Neural cell (in vitro differentiated cells): ENCODE measurements around the gene MPEG1. TPM values are rescaled to one million over a fixed set of nuclear protein-coding genes. Genes with fewer than 3 reads are reported as not detected.

Source experiments
- H2AFZ ChIP-seq: fragments of 200-600, 300-800 bp; sonication (generic), shearing (Covaris generic); 2 replicates; pipeline ENCODE4 v1.6.0; 2014; ENCODE audit warnings: low read depth, mild to moderate bottlenecking, antibody characterized with exemption, low read length, moderate library complexity
- H3F3A ChIP-seq: fragments of 200-600 bp; shearing (Covaris generic); 2 replicates; pipeline ENCODE4 v1.6.1; 2016; ENCODE audit warnings: mild to moderate bottlenecking, moderate library complexity, mixed read lengths, antibody characterized with exemption, low read length; ENCODE audit not compliant: insufficient read depth, poor library complexity, severe bottlenecking
- H3K27ac ChIP-seq: fragments of 200-600, 300-800 bp; sonication (generic), shearing (Covaris generic); 2 replicates; pipeline ENCODE4 v1.5.1; 2014; ENCODE audit warnings: mild to moderate bottlenecking, low read length, moderate library complexity
- H3K27me3 ChIP-seq: fragments of 300-800, 200-600 bp; sonication (generic), shearing (Covaris generic); 2 replicates; pipeline ENCODE4 v1.6.0; 2014; ENCODE audit warnings: mild to moderate bottlenecking, low read depth, low read length, moderate library complexity; ENCODE audit not compliant: insufficient read depth
- H3K36me3 ChIP-seq: fragments of 300-800, 200-600 bp; sonication (generic), shearing (Covaris generic); 2 replicates; pipeline ENCODE4 v1.5.1; 2014; ENCODE audit warnings: mild to moderate bottlenecking, antibody characterized with exemption, low read length, moderate library complexity; ENCODE audit not compliant: insufficient read depth
- H3K4me2 ChIP-seq: fragments of 300-800, 200-600 bp; sonication (generic), shearing (Covaris generic); 2 replicates; pipeline ENCODE4 v1.6.0; 2014; ENCODE audit warnings: mild to moderate bottlenecking, low read length
- H3K4me3 ChIP-seq: fragments of 300-800, 200-600 bp; sonication (generic), shearing (Covaris generic); 2 replicates; pipeline ENCODE4 v1.5.1; 2014; ENCODE audit warnings: mild to moderate bottlenecking, low read length, moderate library complexity
- H3K79me2 ChIP-seq: fragments of 200-600 bp; shearing (Covaris generic); replicated peaks from 2 replicates; pipeline ENCODE4 v1.6.0; 2014; ENCODE audit warnings: mild to moderate bottlenecking, low read length, moderate library complexity; ENCODE audit not compliant: insufficient read depth
- H3K9ac ChIP-seq: fragments of 300-800, 200-600 bp; sonication (generic), shearing (Covaris generic); 2 replicates; pipeline ENCODE4 v1.6.1; 2016; ENCODE audit warnings: mild to moderate bottlenecking, low read length, mixed read lengths
- H3K9me2 ChIP-seq: fragments of 200-600 bp; shearing (Covaris generic); 2 replicates; pipeline ENCODE4 v1.6.1; 2016; ENCODE audit warnings: mild to moderate bottlenecking, low read length, mixed read lengths; ENCODE audit not compliant: insufficient read depth
- H3K9me3 ChIP-seq: fragments of 200-600, 300-800 bp; sonication (generic), shearing (Covaris generic); 2 replicates; pipeline ENCODE4 v1.6.1; 2016; ENCODE audit warnings: mild to moderate bottlenecking, mixed run types, low read length, moderate library complexity, mixed read lengths
- H4K20me1 ChIP-seq: fragments of 200-600 bp; shearing (Covaris generic); 2 replicates; pipeline ENCODE4 v1.6.1; 2016; ENCODE audit warnings: mild to moderate bottlenecking, mixed run types; ENCODE audit not compliant: insufficient read depth
- EP300 ChIP-seq: fragments of 450-650 bp; conservative IDR thresholded peaks from 2 replicates; pipeline ENCODE4 v1.6.1; 2014; ENCODE audit warnings: antibody characterized with exemption, mild to moderate bottlenecking, moderate library complexity; ENCODE audit not compliant: poor library complexity, severe bottlenecking
- EZH2 ChIP-seq: fragments of 200-600, 300-800 bp; shearing (Covaris generic), sonication (generic); IDR thresholded peaks from 2 replicates; pipeline ENCODE4 v1.6.1; 2014; ENCODE audit warnings: antibody characterized with exemption, low read length, borderline replicate concordance, mild to moderate bottlenecking; ENCODE audit not compliant: insufficient read depth, poor library complexity, severe bottlenecking
- MXI1 ChIP-seq: fragments of 450-650 bp; conservative IDR thresholded peaks from 2 replicates; pipeline ENCODE4 v1.6.1; 2014; ENCODE audit warnings: antibody characterized with exemption, mild to moderate bottlenecking; ENCODE audit not compliant: poor library complexity, severe bottlenecking
- POLR2AphosphoS5 ChIP-seq: IDR thresholded peaks from 2 replicates; pipeline ENCODE4 v1.6.1; 2012
- RAD21 ChIP-seq: fragments of 450-650 bp; conservative IDR thresholded peaks from 2 replicates; pipeline ENCODE4 v1.6.1; 2014; ENCODE audit warnings: antibody characterized with exemption, mild to moderate bottlenecking, moderate library complexity
- REST ChIP-seq: IDR thresholded peaks from 2 replicates; pipeline ENCODE4 v1.6.1; 2012; ENCODE audit warnings: borderline replicate concordance
- SMC3 ChIP-seq: fragments of 450-650 bp; conservative IDR thresholded peaks from 2 replicates; pipeline ENCODE4 v1.6.1; 2014; ENCODE audit warnings: antibody characterized with exemption, mild to moderate bottlenecking, moderate library complexity; ENCODE audit not compliant: poor library complexity
- TAF1 ChIP-seq: IDR thresholded peaks from 2 replicates; pipeline ENCODE4 v1.6.1; 2012; ENCODE audit warnings: low read depth
- polyA plus RNA-seq: library from polyadenylated mRNA; depleted of rRNA; stranded (reverse); fragments of >200 nt; gene quantifications from 2 replicates; pipeline ENCODE4 v1.2.3, GENCODE V29; 2014
- TF ChIP-seq, protein P1 (sequence below): fragments of 450-650 bp; IDR thresholded peaks from 2 replicates; pipeline ENCODE4 v1.5.1; 2014; ENCODE audit warnings: antibody characterized with exemption, mild to moderate bottlenecking, moderate library complexity; ENCODE audit not compliant: poor library complexity, severe bottlenecking

The MPEG1 gene
- polyA plus RNA-seq, 1 donor from 2014 or later: 0.21 TPM

DNA sequence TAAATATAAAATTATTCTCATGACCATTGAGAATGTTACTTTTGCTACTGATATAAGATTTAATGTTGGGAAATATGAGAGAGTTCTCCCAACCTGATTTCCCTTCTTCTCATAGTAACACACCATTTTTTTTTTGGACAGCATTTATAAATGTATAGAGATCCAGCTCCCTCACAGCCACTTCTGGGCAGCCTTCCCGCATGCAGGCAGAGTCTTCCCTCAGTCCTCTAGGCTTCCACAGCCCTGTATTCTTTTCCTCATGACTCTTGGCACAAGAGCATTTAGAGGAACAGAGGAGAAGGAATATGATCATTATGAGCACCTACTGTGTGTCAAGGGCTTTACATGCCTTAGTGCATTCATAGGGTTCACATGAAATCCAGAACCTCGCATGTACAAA is 31.8 kb downstream of the MPEG1 start:
- no peaks in the 10 kb centered on the region for H3F3A ChIP-seq

DNA sequence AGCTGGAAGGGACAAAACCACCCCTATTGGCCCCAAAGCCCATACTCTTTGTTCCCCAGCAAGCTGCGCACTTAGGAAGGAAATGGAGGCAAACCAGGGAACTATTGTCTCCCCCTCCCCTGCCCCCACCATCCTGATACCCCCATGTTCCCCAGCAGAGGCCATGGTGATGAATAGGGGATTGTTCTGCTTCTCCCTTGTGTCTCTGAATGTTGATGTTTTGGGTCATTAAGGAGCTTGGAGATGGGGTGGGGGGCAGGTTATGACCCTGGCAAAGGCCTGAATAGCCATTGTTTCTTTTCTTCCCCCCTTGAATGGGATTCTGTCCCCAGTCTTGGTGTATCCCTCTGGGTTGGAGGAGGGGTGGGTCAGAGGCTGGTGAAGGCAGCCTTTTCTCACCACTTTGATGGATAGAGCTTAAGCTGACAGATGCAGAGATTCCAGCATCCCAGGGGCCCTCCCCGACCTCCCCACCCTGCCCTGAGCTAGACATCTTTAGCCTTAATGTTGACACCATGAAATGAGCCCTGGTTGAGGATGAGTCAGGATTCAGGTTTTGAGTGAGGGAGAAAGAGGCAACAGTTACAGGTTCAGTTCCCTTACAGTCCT is 32.5 kb downstream of the MPEG1 start:
- H3K27ac ChIP-seq: no peak overlapping the region

More for the DNA sequence above, 31.8 kb downstream of the MPEG1 start:
- Histone ChIP-seq H3K9me2 (no peaks in the 10 kb centered on the region), H3K27ac (no peak overlapping the region), H3K79me2 (peaks cover 36% of the 10 kb centered on the region), H3K27me3 (no peaks in the 10 kb centered on the region), H3K9ac (no peak overlapping the region), H3K4me2 (no peak overlapping the region), H2AFZ (no peak overlapping the region), H4K20me1 (no peaks in the 10 kb centered on the region), H3K36me3 (peaks cover 7% of the 10 kb centered on the region), H3K4me3 (no peak overlapping the region), H3K9me3 (no peaks in the 10 kb centered on the region)
- TF ChIP-seq REST: no peak
- TF ChIP-seq POLR2AphosphoS5: no peak
- TF ChIP-seq, protein P1, sequence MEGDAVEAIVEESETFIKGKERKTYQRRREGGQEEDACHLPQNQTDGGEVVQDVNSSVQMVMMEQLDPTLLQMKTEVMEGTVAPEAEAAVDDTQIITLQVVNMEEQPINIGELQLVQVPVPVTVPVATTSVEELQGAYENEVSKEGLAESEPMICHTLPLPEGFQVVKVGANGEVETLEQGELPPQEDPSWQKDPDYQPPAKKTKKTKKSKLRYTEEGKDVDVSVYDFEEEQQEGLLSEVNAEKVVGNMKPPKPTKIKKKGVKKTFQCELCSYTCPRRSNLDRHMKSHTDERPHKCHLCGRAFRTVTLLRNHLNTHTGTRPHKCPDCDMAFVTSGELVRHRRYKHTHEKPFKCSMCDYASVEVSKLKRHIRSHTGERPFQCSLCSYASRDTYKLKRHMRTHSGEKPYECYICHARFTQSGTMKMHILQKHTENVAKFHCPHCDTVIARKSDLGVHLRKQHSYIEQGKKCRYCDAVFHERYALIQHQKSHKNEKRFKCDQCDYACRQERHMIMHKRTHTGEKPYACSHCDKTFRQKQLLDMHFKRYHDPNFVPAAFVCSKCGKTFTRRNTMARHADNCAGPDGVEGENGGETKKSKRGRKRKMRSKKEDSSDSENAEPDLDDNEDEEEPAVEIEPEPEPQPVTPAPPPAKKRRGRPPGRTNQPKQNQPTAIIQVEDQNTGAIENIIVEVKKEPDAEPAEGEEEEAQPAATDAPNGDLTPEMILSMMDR: no peak
- TF ChIP-seq SMC3: no peak
- TF ChIP-seq TAF1: no peak
- TF ChIP-seq MXI1: no peak

More for the DNA sequence above, 32.5 kb downstream of the MPEG1 start:
- H3K4me3 ChIP-seq: no peak overlapping the region
- no peaks in the 10 kb centered on the region for H4K20me1 ChIP-seq
- H2AFZ ChIP-seq: no peak overlapping the region
- H3F3A ChIP-seq: peaks cover 4% of the 10 kb centered on the region
- H3K27me3 ChIP-seq: no peaks in the 10 kb centered on the region
- H3K9ac ChIP-seq: no peak overlapping the region
- H3K9me3 ChIP-seq: no peaks in the 10 kb centered on the region
- H3K36me3 ChIP-seq: peaks cover 7% of the 10 kb centered on the region
- H3K79me2 ChIP-seq: peaks cover 42% of the 10 kb centered on the region
- H3K9me2 ChIP-seq: no peaks in the 10 kb centered on the region
- no peak overlapping the region for H3K4me2 ChIP-seq
- TF ChIP-seq REST (no peak), MXI1 (no peak), RAD21 (no peak), SMC3 (no peak), EZH2 (no peak), EP300 (no peak), TAF1 (no peak)
- TF ChIP-seq, protein P1: no peak
